ENCODE measurements around the gene SPOCK2.

DNA sequence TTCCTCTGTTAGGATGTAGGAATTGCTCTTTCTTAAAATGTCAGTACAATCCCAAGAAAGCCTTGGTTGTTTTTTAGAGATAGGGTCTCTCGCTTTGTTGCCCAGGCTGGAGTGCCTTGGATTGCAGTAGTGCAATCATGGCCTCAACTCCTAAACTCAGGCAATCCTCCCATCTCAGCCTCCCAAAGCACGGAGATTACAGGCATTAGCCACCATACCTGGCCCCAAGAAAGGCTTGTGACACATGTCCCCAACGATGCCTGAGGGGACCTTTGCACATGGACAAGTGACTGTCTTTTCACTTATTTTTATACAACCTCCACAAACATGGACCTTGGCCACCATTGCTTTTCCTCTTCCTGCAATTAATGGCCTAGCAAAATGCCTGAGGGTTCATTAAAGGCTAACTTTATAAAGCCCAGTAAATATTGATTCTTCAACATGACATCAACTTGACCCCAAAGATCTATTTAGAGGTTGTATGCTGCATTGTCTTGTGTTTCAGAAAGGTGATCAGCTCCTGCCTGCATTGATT, 10.0 kb upstream of the SPOCK2 start:
- TF ChIP-seq CTCF (IDR thresholded peaks at IDR 0.05) (no peak), POLR2A (IDR thresholded peaks at IDR 0.05) (no peak)

Data from lower leg skin (tissue), 3 donors.